ENCODE results near the gene C1orf216.

DNA sequence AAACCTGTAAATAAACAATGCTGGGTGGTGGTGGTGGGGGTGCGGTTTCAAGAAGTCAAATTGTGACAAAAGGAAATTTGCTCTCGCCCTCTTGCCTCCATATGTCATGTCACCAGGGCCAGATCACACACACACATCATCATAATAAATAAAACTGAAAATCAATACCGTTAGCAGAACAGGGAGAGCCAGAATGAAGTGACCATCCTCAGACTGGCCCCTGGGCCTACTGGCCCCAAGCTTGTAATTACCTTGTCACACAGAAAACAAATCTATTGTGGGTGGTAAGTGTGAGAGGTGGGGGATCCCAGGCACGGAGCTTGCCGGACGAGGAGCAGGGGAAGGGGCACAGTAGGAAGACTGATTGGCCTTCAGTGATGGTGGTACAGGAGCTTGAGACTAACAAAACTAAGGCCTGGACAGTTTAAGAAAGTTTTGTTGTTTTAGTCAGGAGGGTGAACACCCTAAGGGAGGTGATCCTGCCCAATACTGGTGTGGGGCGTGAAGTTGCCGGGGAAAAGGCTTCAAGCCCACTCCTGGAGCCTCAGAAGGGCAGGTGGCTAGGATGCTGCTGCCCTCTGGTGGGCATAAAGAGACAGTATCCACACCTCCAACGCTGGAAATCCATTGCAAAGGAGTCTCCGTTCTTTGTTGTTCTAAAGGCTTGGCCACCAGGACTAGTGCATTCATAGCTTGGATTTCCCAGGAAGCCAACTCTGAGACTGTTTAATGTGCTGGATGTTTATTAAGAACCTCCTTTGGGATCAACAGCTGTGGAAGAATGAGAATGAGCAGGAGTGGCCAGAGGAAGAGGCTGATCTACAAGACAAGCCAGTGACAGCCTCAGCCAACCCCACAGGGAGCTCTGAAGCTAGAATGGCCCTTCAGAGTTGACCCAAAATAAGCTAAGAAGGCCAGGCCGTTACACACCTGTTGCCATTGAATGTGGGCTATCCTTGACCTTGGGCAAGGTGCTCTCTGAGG is 8.1 kb upstream of the C1orf216 start:
- TF ChIP-seq, protein P1, sequence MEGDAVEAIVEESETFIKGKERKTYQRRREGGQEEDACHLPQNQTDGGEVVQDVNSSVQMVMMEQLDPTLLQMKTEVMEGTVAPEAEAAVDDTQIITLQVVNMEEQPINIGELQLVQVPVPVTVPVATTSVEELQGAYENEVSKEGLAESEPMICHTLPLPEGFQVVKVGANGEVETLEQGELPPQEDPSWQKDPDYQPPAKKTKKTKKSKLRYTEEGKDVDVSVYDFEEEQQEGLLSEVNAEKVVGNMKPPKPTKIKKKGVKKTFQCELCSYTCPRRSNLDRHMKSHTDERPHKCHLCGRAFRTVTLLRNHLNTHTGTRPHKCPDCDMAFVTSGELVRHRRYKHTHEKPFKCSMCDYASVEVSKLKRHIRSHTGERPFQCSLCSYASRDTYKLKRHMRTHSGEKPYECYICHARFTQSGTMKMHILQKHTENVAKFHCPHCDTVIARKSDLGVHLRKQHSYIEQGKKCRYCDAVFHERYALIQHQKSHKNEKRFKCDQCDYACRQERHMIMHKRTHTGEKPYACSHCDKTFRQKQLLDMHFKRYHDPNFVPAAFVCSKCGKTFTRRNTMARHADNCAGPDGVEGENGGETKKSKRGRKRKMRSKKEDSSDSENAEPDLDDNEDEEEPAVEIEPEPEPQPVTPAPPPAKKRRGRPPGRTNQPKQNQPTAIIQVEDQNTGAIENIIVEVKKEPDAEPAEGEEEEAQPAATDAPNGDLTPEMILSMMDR (IDR thresholded peaks at IDR 0.05) = peak; percentile 75 to 81 (median 76)
- no peak for TF ChIP-seq POLR2A (IDR thresholded peaks at IDR 0.05)
